GM19463 (cell line): ENCODE measurements around the gene PCDHA1.

Source experiments
- ATAC-seq: cut with Tn5 transposase; IDR thresholded peaks from one replicate; pipeline ENCODE4 v1.9.1; 2021; ENCODE audit warnings: mild to moderate bottlenecking, moderate library complexity; ENCODE audit not compliant: unreplicated experiment

Gene PCDHA1

GRCh38 chr5:140916325-140916724 lies 130.4 kb downstream of the PCDHA1 start:
- ATAC-seq, result no peak

GRCh38 chr5:140923601-140924000 lies 137.7 kb downstream of the PCDHA1 start:
- ATAC-seq, result no peak

- no peak for ATAC-seq
Observed at GRCh38 chr5:140925806-140926442, 140.0 kb downstream of the PCDHA1 start, which contains the start of gene PCDHAC1. Gene PCDHAC1 (plus strand): TSS chr5:140926299. CDS start chr5:140926893, 594 bp downstream.

- no peak for ATAC-seq
Observed at GRCh38 chr5:140926443-140927227, 140.7 kb downstream of the PCDHA1 start.

GRCh38 chr5:140927228-140927573 lies 141.3 kb downstream of the PCDHA1 start:
- no peak for ATAC-seq

- ATAC-seq, result no peak
Observed at GRCh38 chr5:140934964-140935606, 149.1 kb downstream of the PCDHA1 start.

GRCh38 chr5:140946578-140946977 lies 160.6 kb downstream of the PCDHA1 start:
- ATAC-seq, result no peak

GRCh38 chr5:140951636-140952035 lies 165.7 kb downstream of the PCDHA1 start:
- no peak for ATAC-seq

GRCh38 chr5:140953234-140953633 lies 167.3 kb downstream of the PCDHA1 start:
- no peak for ATAC-seq

- no peak for ATAC-seq
Observed at GRCh38 chr5:140962190-140962589, 176.2 kb downstream of the PCDHA1 start.

- ATAC-seq, result no peak
Observed at GRCh38 chr5:140964356-140964755, 178.4 kb downstream of the PCDHA1 start.

GRCh38 chr5:140965905-140966292 lies 180.0 kb downstream of the PCDHA1 start:
- ATAC-seq, result no peak

GRCh38 chr5:140966293-140967225 lies 180.6 kb downstream of the PCDHA1 start, which contains the start of gene PCDHAC2:
Gene PCDHAC2 (plus strand): TSS chr5:140966476. CDS start chr5:140966767, 291 bp downstream.
- ATAC-seq, result no peak

GRCh38 chr5:140967226-140967893 lies 181.4 kb downstream of the PCDHA1 start:
- ATAC-seq, result no peak

GRCh38 chr5:140969880-140970279 lies 183.9 kb downstream of the PCDHA1 start:
- no peak for ATAC-seq

GRCh38 chr5:140973550-140973949 lies 187.6 kb downstream of the PCDHA1 start:
- no peak for ATAC-seq

- no peak for ATAC-seq
Observed at GRCh38 chr5:140977003-140977402, 191.1 kb downstream of the PCDHA1 start.

- ATAC-seq, result no peak
Observed at GRCh38 chr5:140978260-140978659, 192.3 kb downstream of the PCDHA1 start.

- no peak for ATAC-seq
Observed at GRCh38 chr5:140978983-140979382, 193.0 kb downstream of the PCDHA1 start.

GRCh38 chr5:140982083-140982716 lies 196.3 kb downstream of the PCDHA1 start:
- no peak for ATAC-seq
